IPS-15b (cell line): ENCODE measurements around the gene AMIGO2.
"Not testable (repeated sequence)": the region's sequence is repeated elsewhere in the genome, so short reads cannot be mapped to it uniquely, and the experiment has no call there.

Experiments used
- H3K27me3 ChIP-seq: one replicate; pipeline ENCODE4 v1.6.1; 2013; ENCODE audit warnings: low read length; ENCODE audit not compliant: control insufficient read depth, insufficient read depth
- H3K36me3 ChIP-seq: one replicate; pipeline ENCODE4 v1.6.1; 2013; ENCODE audit warnings: low read length; ENCODE audit not compliant: control insufficient read depth, insufficient read depth
- H3K4me1 ChIP-seq: one replicate; pipeline ENCODE4 v1.6.1; 2013; ENCODE audit warnings: mild to moderate bottlenecking, low read length; ENCODE audit not compliant: control insufficient read depth, insufficient read depth
- H3K4me3 ChIP-seq: one replicate; pipeline ENCODE4 v1.5.1; 2013; ENCODE audit warnings: low read depth, low read length
- H3K9ac ChIP-seq: one replicate; pipeline ENCODE4 v1.6.1; 2013; ENCODE audit warnings: low read depth, mild to moderate bottlenecking, low read length
- H3K9me3 ChIP-seq: one replicate; pipeline ENCODE4 v1.6.1; 2013; ENCODE audit warnings: mild to moderate bottlenecking, low read length; ENCODE audit not compliant: control insufficient read depth, insufficient read depth

The AMIGO2 gene

GRCh38 chr12:47067771-47068431 is 11.9 kb downstream of the AMIGO2 start:
- Histone ChIP-seq H3K27me3 (no peaks in the 10 kb centered on the region), H3K4me3 (no peak overlapping the region), H3K36me3 (no peaks in the 10 kb centered on the region), H3K4me1 (peaks cover 6% of the 10 kb centered on the region), H3K9me3 (no peaks in the 10 kb centered on the region), H3K9ac (no peak overlapping the region)

- no peaks in the 10 kb centered on the region for H3K36me3 ChIP-seq
- no peak overlapping the region for H3K9ac ChIP-seq
- H3K27me3 ChIP-seq, result no peaks in the 10 kb centered on the region
- H3K9me3 ChIP-seq, result no peaks in the 10 kb centered on the region
- H3K4me1 ChIP-seq, result peaks cover 6% of the 10 kb centered on the region
- H3K4me3 ChIP-seq, result no peak overlapping the region
Measured at GRCh38 chr12:47067176-47067575, 12.6 kb downstream of the AMIGO2 start.

GRCh38 chr12:47066278-47067025 is 13.3 kb downstream of the AMIGO2 start:
- Histone ChIP-seq H3K4me1 (peaks cover 6% of the 10 kb centered on the region), H3K9me3 (no peaks in the 10 kb centered on the region), H3K4me3 (no peak overlapping the region), H3K27me3 (no peaks in the 10 kb centered on the region), H3K9ac (no peak overlapping the region), H3K36me3 (no peaks in the 10 kb centered on the region)

GRCh38 chr12:47065546-47065945 is 14.2 kb downstream of the AMIGO2 start:
- Histone ChIP-seq H3K9ac (no peak overlapping the region), H3K27me3 (no peaks in the 10 kb centered on the region), H3K9me3 (no peaks in the 10 kb centered on the region), H3K4me1 (peaks cover 6% of the 10 kb centered on the region), H3K36me3 (no peaks in the 10 kb centered on the region), H3K4me3 (no peak overlapping the region)

- not testable (repeated sequence) for H3K36me3 ChIP-seq, H3K4me1 ChIP-seq, H3K9ac ChIP-seq, H3K27me3 ChIP-seq, H3K4me3 ChIP-seq, H3K9me3 ChIP-seq
Measured at GRCh38 chr12:47058640-47059039, 21.1 kb downstream of the AMIGO2 start.

- not testable (repeated sequence) for H3K9ac ChIP-seq, H3K36me3 ChIP-seq, H3K4me1 ChIP-seq, H3K4me3 ChIP-seq, H3K27me3 ChIP-seq, H3K9me3 ChIP-seq
Measured at GRCh38 chr12:47056944-47057343, 22.8 kb downstream of the AMIGO2 start.

- H3K9me3 ChIP-seq, H3K4me3 ChIP-seq, H3K36me3 ChIP-seq, H3K27me3 ChIP-seq, H3K9ac ChIP-seq, H3K4me1 ChIP-seq: not testable (repeated sequence)
Measured at GRCh38 chr12:47055856-47056255, 23.9 kb downstream of the AMIGO2 start.

- Histone ChIP-seq H3K4me1 (no peaks in the 10 kb centered on the region), H3K27me3 (no peaks in the 10 kb centered on the region), H3K4me3 (no peak overlapping the region), H3K9ac (no peak overlapping the region), H3K9me3 (peaks cover 15% of the 10 kb centered on the region), H3K36me3 (no peaks in the 10 kb centered on the region)
Measured at GRCh38 chr12:47054659-47055058, 25.1 kb downstream of the AMIGO2 start.

- no peaks in the 10 kb centered on the region for H3K36me3 ChIP-seq
- H3K4me1 ChIP-seq, result no peaks in the 10 kb centered on the region
- peaks cover 15% of the 10 kb centered on the region for H3K9me3 ChIP-seq
- no peak overlapping the region for H3K4me3 ChIP-seq
- no peaks in the 10 kb centered on the region for H3K27me3 ChIP-seq
- H3K9ac ChIP-seq, result no peak overlapping the region
Measured at GRCh38 chr12:47053961-47054360, 25.8 kb downstream of the AMIGO2 start.

GRCh38 chr12:47052274-47052673 is 27.5 kb downstream of the AMIGO2 start:
- H3K4me1 ChIP-seq, result no peaks in the 10 kb centered on the region
- H3K9me3 ChIP-seq, result peaks cover 15% of the 10 kb centered on the region
- no peaks in the 10 kb centered on the region for H3K36me3 ChIP-seq

GRCh38 chr12:47051291-47051690 is 28.5 kb downstream of the AMIGO2 start:
- H3K36me3 ChIP-seq, H3K27me3 ChIP-seq, H3K4me3 ChIP-seq, H3K4me1 ChIP-seq, H3K9ac ChIP-seq: not testable (repeated sequence)
- H3K9me3 ChIP-seq, result peaks cover 10% of the 10 kb centered on the region

More at GRCh38 chr12:47052274-47052673, 27.5 kb downstream of the AMIGO2 start:
- Histone ChIP-seq H3K9ac (no peak overlapping the region), H3K27me3 (no peaks in the 10 kb centered on the region), H3K4me3 (no peak overlapping the region)

GRCh38 chr12:47048541-47048940 is 31.2 kb downstream of the AMIGO2 start:
- no peaks in the 10 kb centered on the region for H3K36me3 ChIP-seq
- no peaks in the 10 kb centered on the region for H3K4me1 ChIP-seq
- H3K4me3 ChIP-seq, result no peak overlapping the region
- H3K9me3 ChIP-seq, result peaks cover 8% of the 10 kb centered on the region
- no peak overlapping the region for H3K9ac ChIP-seq
- H3K27me3 ChIP-seq, result no peaks in the 10 kb centered on the region
